ACC112 (cell line): ENCODE results near the gene HACL1.

ENCODE experiments used
- H2AFZ ChIP-seq: fragments of 200-600 bp; sonication (generic); one replicate; pipeline ENCODE4 v1.6.0; 2017; ENCODE audit warnings: antibody characterized with exemption, low read length; ENCODE audit not compliant: unreplicated experiment
- H3K27ac ChIP-seq: fragments of 200-600 bp; sonication (generic); 2 replicates; pipeline ENCODE4 v1.5.1; 2014; ENCODE audit warnings: low read depth, mild to moderate bottlenecking, antibody characterized with exemption, low read length, moderate library complexity
- H3K27me3 ChIP-seq: fragments of 200-600 bp; sonication (generic); 2 replicates; pipeline ENCODE4 v1.6.1; 2014; ENCODE audit warnings: mild to moderate bottlenecking, antibody characterized with exemption, low read length, moderate library complexity, mixed read lengths; ENCODE audit not compliant: insufficient read depth
- H3K36me3 ChIP-seq: fragments of 200-600 bp; sonication (generic); 2 replicates; pipeline ENCODE4 v1.6.1; 2016; ENCODE audit warnings: mild to moderate bottlenecking, antibody characterized with exemption, low read length, moderate library complexity, mixed read lengths; ENCODE audit not compliant: insufficient read depth
- H3K4me1 ChIP-seq: fragments of 200-600 bp; sonication (generic); one replicate; pipeline ENCODE4 v1.6.1; 2016; ENCODE audit warnings: low read length, mixed read lengths; ENCODE audit not compliant: insufficient read depth, unreplicated experiment, control insufficient read depth
- H3K4me3 ChIP-seq: fragments of 200-600 bp; sonication (generic); 2 replicates; pipeline ENCODE4 v1.5.1; 2014; ENCODE audit warnings: mild to moderate bottlenecking, low read depth, low read length
- H3K79me2 ChIP-seq: fragments of 200-600 bp; sonication (generic); one replicate; pipeline ENCODE4 v1.6.0; 2016; ENCODE audit warnings: low read length; ENCODE audit not compliant: control insufficient read depth, unreplicated experiment, insufficient read depth

HACL1 gene

DNA sequence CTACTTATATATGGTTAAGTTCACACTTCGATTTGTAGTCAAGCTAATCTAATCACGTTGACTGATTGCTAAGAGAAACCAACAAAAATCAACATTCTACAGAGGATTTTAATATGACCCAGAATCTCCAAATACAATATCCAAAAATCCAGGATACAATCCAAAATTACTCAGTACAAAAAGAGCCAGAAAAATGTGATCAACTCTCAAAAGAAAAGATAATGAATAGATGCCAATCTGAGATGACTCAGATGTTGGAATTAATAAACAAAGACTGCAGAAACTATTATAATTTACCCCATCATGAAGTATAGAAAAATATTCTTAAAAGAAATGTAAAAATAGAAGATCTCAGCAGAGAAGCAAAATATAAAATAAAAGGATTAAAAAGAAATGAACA, 22.3 kb downstream of the HACL1 start:
- peaks cover 12% of the 10 kb centered on the region for H3K36me3 ChIP-seq

DNA sequence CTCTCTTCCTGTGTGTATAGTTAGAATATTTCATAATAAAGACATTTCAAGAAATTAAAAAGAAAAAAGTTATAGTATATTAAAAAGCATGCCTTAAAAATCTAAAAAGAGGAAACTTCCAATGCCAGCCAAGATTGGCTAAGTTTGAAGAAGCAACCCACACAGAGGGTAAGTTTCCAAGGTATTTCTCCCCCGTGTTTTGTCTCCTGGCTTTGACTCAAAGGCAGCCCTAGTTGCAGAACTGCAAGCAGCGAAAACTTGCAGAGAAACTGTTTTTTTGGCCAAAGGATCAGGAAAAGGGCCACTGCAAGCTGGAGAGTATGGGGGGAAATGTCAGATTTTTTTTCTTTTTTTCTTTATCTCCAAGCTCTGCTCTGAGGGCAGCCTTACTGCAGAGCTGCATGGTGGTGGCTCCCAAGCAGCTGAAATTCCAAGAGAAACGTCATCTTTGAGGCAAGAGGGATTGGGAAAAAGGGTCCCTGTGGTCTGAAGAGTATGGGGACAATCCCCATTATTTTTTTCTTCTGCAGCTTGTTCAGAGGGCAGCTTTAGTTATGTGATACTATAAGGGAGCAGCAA, 23.0 kb downstream of the HACL1 start:
- H3K4me3 ChIP-seq = no peak overlapping the region
- peaks cover 10% of the 10 kb centered on the region for H3K4me1 ChIP-seq
- no peak overlapping the region for H2AFZ ChIP-seq
- no peaks in the 10 kb centered on the region for H3K79me2 ChIP-seq
- no peak overlapping the region for H3K27ac ChIP-seq
- H3K36me3 ChIP-seq = peaks cover 12% of the 10 kb centered on the region
- no peaks in the 10 kb centered on the region for H3K27me3 ChIP-seq

More for the DNA sequence above, 22.3 kb downstream of the HACL1 start:
- no peaks in the 10 kb centered on the region for H3K27me3 ChIP-seq
- no peak overlapping the region for H2AFZ ChIP-seq
- H3K27ac ChIP-seq = no peak overlapping the region
- no peak overlapping the region for H3K4me3 ChIP-seq
- no peaks in the 10 kb centered on the region for H3K79me2 ChIP-seq
- peaks cover 10% of the 10 kb centered on the region for H3K4me1 ChIP-seq

- no peak overlapping the region for H3K4me3 ChIP-seq
- no peak overlapping the region for H2AFZ ChIP-seq
- no peaks in the 10 kb centered on the region for H3K79me2 ChIP-seq
- H3K27ac ChIP-seq = no peak overlapping the region
- no peaks in the 10 kb centered on the region for H3K27me3 ChIP-seq
- peaks cover 15% of the 10 kb centered on the region for H3K36me3 ChIP-seq
- H3K4me1 ChIP-seq = peaks cover 10% of the 10 kb centered on the region
Observed at GRCh38 chr3:15576475-15576874, 24.9 kb downstream of the HACL1 start.

GRCh38 chr3:15575446-15575845, 25.9 kb downstream of the HACL1 start:
- Histone ChIP-seq H3K27ac (no peak overlapping the region), H3K4me3 (no peak overlapping the region), H3K79me2 (no peaks in the 10 kb centered on the region), H3K36me3 (peaks cover 19% of the 10 kb centered on the region), H3K27me3 (no peaks in the 10 kb centered on the region), H2AFZ (no peak overlapping the region), H3K4me1 (peaks cover 10% of the 10 kb centered on the region)

GRCh38 chr3:15572138-15572537, 29.2 kb downstream of the HACL1 start:
- H3K4me1 ChIP-seq = no peaks in the 10 kb centered on the region
- peaks cover 32% of the 10 kb centered on the region for H3K36me3 ChIP-seq
- H3K27ac ChIP-seq = no peak overlapping the region
- no peaks in the 10 kb centered on the region for H3K27me3 ChIP-seq
- H3K4me3 ChIP-seq = no peak overlapping the region
- H3K79me2 ChIP-seq = no peaks in the 10 kb centered on the region
- H2AFZ ChIP-seq = no peak overlapping the region

- no peaks in the 10 kb centered on the region for H3K4me1 ChIP-seq
- H3K79me2 ChIP-seq = no peaks in the 10 kb centered on the region
- no peak overlapping the region for H3K4me3 ChIP-seq
- H3K27ac ChIP-seq = no peak overlapping the region
- no peaks in the 10 kb centered on the region for H3K27me3 ChIP-seq
- no peak overlapping the region for H2AFZ ChIP-seq
- H3K36me3 ChIP-seq = peaks cover 16% of the 10 kb centered on the region
Observed at GRCh38 chr3:15563190-15563589, 38.2 kb downstream of the HACL1 start.

GRCh38 chr3:15562560-15562959, 38.8 kb downstream of the HACL1 start:
- Histone ChIP-seq H3K27ac (no peak overlapping the region), H2AFZ (no peak overlapping the region), H3K79me2 (no peaks in the 10 kb centered on the region), H3K4me1 (peaks cover 2% of the 10 kb centered on the region), H3K36me3 (peaks cover 10% of the 10 kb centered on the region), H3K27me3 (no peaks in the 10 kb centered on the region), H3K4me3 (no peak overlapping the region)

GRCh38 chr3:15558581-15558980, 42.8 kb downstream of the HACL1 start:
- Histone ChIP-seq H3K4me1 (peaks cover 2% of the 10 kb centered on the region), H3K4me3 (no peak overlapping the region), H3K36me3 (peaks cover 6% of the 10 kb centered on the region; the same call in 1 of the 2 replicates), H3K79me2 (no peaks in the 10 kb centered on the region), H2AFZ (no peak overlapping the region), H3K27me3 (no peaks in the 10 kb centered on the region), H3K27ac (no peak overlapping the region)

DNA sequence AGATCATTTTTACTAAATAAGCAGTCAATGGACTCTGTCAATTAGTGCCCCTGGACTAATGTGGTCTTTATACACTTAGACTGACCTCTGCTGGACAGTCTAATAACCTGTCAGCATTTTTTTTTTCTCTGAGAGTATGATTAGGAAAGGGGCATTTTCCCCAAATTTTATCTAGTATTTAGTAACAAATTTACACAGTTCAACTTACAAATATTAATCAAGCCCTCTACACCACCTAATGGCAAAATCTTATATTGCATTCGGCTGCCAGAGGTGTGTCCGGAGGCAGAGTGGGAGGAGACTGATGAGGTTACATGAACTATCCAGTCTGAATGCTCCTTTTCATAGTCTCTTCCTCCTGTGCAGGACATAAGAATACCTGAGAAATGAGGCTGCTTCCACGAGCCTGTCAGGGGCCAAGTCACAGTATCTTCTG, 43.8 kb downstream of the HACL1 start:
- Histone ChIP-seq H3K79me2 (no peaks in the 10 kb centered on the region), H3K27ac (no peak overlapping the region), H3K4me3 (no peak overlapping the region), H3K4me1 (peaks cover 2% of the 10 kb centered on the region), H3K36me3 (0 out of 2 replicates have a peak, but pooled peaks cover 2% of the 10 kb centered on the region), H2AFZ (no peak overlapping the region), H3K27me3 (no peaks in the 10 kb centered on the region)

DNA sequence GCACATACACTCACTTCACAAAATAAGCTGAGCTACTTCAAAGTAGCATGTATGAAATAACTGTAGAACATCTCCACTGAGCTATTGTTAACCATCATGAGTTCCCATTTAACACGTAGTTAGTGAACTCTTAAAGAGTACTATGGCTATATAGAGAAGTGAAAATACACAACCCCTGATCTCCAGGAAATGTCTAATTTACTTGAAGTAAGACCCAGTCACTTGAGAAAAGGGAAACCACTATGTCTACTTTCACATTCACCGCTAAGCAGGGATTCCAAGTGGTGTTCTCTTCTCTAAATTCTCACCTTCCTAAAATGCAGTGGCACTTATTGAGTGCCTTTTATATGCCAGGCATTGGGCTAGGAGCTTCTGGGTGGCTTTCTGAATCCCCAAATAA, 44.9 kb downstream of the HACL1 start:
- Histone ChIP-seq H2AFZ (no peak overlapping the region), H3K79me2 (no peaks in the 10 kb centered on the region), H3K4me3 (no peak overlapping the region), H3K27me3 (no peaks in the 10 kb centered on the region), H3K36me3 (0 out of 2 replicates have a peak, but pooled peaks cover 2% of the 10 kb centered on the region), H3K27ac (no peak overlapping the region), H3K4me1 (peaks cover 2% of the 10 kb centered on the region)

DNA sequence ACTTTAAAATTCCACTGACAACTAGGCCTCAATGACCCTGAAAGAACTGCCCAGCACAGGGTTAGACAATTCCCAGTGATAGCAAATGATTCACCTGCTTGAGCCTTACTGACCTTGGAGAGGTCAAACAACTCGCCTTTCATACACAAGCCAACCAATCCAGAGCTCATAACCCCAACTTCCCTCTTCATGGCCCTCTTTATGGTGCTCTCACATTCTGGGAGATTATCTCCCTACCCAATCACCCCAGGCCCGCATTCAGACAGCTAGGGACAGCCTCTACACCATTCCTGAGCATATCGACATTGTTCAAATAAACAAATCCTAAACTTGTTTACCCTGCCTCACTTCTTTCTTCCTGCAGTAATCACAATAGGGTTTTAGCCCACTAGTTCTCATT, 47.6 kb downstream of the HACL1 start:
- Histone ChIP-seq H3K27me3 (no peaks in the 10 kb centered on the region), H3K4me1 (peaks cover 2% of the 10 kb centered on the region), H3K4me3 (no peak overlapping the region), H3K27ac (no peak overlapping the region), H3K36me3 (0 out of 2 replicates have a peak, but pooled peaks cover 2% of the 10 kb centered on the region), H3K79me2 (no peaks in the 10 kb centered on the region), H2AFZ (no peak overlapping the region)
